ENCODE results near the gene PPP2R2C.

Gene PPP2R2C

DNA sequence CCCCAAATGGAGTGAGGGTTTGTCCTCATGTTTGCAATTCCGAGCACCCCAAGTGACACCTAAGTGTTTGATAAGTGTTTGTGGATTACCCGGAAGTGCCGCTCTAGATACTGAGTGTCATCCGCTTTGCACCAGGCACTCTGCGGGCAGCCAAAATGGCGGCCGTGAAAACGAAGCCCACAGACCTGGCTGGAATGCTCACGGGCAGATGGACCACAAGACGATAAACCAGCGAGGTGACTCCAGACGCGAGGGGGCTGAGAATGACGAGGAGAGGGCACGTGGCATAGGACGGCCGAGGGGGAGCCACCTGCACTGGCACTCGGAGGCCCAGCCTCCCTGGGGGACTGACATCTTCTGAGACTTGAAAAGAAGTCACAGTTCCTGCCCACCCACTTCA, 51.0 kb downstream of the PPP2R2C start:
- FAIRE-seq, result no peak

DNA sequence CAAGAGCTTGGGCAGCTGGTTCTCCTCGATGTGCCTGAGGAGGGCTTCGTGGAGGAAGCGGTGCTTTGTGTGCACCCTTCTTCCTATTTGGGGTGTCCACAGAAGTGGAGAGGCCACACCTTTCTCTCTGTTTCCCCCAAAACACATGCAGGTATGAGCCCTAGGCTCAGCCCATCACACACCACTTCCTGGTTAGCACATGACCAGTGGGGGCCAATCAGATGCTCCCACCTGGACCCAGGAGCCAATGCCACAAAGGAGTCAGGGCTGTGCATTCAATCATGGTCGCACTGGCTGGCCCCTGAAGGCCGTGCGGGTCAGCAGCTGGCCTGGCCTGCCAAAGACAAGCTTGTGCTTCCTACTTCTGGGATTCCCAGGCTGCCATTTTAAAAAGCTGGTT, 51.4 kb downstream of the PPP2R2C start:
- FAIRE-seq, result no peak

DNA sequence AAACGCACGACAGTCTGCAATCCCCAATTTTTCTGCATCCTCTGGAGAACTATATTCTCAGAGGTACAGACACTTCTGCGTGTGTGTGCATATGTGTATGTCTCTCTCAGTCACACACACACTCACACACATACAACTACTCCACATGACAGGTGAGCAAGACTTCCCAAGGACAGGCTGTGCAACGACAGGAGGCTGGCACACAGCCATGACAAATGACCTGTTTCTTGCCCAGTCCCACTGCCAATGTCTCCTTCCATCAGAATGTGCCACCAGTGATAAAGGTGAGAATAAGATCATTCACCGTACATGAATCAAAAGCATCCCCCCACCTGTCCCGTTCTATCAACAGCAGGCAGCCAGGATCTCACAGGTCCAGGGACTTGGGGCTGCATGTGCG, 52.4 kb downstream of the PPP2R2C start:
- FAIRE-seq, result no peak

DNA sequence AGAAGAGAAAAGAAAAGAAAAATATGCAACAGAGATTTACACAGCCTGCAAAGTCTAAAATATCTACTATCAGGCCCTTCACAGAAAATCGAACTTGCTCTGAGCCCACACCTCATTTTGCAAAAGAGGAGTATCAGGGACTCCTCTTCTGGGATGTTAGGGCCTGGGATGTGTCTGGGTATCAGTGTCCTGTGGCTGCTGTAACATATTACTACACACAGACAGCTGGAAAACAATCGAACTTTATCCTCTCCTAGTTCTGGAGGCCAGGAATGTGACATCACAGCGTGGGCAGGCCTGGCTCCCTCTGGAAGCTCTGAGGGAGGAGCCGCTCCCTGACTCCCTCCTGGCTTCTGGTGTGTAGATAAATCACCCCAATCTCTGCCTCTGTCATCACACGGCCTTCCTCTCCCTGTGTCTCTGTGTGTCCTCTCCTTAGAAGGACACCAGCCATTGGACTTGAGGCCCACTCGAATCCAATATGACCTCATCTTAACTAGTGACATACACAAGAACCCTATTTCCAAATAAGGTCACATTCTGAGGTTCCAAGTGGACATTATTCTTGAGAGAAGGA, 52.9 kb downstream of the PPP2R2C start:
- no peak for FAIRE-seq

DNA sequence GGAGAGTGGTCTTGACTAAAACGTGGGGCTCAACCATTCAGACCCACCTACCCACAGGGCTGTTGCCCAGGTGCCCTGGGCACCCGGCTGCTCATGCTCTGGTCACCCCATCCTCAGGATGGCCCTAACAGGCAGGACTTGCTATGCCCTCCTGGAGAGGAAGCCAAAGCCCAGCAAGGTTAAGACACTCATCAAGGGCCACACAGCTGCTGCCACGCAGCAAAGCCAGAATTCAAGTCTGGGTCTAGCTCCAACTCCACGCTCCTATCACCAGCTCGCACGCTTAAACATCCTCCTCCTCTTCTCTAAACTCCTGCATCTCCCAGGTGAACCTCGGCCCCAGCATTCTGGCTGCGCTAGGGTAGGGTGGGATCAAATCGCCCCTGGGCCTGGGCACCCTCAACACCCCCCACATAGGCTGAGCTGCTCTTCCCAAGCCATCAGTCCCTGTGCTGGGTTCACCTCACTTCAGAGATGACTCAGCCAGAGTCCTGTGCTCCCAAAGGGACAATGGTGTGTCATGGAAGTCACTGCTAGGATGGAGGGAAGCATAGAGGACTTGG, 54.1 kb downstream of the PPP2R2C start:
- FAIRE-seq, result no peak

DNA sequence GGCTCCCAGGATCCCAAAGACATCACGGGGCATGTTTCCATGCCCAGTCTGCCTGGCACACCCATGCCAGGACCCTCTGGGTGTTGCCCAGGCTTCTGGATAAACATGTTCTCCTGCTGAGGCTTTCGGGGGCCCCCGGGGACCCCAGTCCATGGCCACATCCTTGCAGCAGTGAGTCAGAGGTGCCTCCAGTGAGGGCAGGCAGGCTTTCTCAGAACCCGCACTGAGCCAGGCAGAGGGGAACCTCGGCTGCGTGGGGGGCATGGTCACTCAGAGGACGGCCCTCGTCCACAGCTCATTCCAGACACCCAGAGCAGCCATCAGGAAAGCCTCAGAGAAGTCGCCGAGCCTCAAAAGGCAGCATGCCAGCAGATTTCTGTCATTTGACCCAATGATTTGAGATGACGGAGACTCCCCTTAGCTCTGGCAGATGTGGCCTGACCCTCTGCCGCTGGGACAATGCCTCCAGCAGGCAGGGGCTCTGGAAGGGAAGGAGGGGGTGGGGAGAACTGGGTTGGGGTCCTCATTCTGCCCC, 54.8 kb downstream of the PPP2R2C start:
- FAIRE-seq, result no peak

DNA sequence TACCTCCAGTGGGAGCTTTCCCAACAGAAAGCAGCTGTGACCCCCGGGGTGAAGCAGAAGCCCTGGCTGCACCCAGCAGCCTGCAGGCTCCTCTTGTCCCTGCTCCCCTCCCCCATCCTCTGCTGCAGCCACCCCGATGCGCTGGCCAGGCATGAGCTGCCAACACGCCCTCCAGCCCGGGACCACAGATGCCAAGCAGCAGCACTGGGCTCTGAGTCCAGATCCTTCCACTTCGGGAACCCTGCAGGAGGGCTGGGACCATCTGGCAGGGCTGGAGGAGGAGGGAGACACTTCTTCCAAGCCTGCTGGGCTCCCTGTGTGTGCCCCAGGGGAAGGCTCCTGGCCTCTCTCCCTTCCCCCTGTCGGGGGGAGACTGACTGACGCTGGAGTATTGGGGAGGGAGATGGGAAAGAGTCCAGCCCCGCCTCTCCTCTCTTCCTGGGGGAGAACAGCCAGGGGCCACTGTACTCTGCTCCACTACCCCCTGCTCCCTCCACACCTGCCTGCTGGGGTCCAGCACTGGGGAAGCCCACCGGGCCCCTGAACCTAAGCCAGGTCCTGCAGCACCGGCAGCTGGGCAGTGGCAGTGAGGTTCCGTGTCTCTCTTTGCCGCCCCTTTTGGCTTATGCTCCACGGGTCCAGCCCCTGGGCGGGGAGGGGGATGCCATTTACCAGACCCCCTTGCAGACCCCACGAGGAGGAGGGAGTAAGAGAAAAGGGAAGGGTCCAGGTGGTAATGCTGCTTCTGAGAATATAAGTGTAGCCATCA, 55.7 kb downstream of the PPP2R2C start:
- FAIRE-seq, result no peak

DNA sequence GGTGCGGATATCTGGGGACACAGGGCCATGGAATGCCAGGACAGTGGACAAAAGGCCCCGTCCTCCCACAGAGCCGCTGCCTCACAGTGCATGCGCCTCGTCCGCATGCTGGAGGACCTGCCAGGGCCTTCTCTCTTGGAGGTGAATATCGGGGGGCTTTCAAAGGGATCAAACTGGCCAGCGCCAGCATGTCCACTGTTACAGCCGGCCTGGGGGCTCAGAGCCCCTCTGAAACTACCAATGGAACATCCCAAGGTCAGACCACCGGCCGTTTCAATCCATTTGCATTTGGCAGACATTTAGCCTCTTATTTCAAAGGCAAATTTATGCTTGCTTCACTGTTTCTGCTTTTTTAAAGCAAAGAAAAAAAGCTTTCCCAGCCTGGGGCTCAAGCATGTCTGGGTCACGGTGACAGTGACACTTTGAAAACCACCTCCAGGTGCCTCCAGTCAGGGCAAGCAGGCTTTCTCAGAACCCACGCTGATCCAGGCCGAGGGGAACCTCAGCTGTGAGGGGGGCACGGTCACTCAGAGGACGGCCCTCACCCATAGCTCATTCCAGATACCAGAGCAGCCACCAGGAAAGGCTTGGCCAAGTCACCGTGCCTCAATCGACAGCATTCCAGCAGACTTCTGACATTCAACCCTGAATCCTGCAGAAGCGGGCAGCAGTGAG, 57.2 kb downstream of the PPP2R2C start:
- FAIRE-seq, result no peak

DNA sequence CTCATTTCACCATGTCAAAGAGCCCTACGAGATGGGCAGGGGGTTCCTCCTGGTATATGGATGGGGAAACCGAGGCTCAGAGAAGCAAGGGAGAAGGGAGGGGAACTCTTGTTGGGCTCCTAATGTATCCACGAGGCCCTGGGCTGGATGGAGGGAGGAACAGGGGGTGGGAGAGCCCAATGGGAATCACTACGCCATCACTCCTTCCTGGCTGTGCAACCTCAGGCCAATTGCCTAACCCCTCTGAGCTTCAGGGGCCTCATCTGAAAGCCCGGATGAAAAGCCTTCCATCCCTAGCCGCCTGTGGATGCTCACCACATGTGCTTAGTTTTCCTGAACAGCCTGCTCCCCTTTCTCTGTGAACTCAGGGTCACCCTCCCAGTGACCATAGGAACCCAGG, 57.8 kb downstream of the PPP2R2C start:
- FAIRE-seq, result no peak

DNA sequence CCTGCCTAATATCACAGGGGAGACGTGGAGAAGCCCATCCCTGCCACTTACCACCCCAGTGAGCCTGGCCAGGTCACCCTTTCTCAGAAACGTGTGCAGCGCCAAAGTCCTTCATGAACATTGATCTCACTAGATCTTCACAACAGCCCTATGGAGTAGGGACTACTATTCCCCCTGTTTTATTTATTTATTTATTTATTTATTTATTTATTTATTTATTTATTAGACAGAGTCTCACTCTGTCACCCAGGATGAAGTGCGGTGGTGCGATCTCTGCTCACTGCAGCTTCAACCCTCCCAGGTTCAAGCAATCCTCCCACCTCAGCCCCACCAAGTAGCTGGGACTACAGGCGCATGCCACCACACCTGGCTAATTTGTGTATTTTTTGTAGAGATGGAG, 61.8 kb downstream of the PPP2R2C start:
- FAIRE-seq, result no peak

DNA sequence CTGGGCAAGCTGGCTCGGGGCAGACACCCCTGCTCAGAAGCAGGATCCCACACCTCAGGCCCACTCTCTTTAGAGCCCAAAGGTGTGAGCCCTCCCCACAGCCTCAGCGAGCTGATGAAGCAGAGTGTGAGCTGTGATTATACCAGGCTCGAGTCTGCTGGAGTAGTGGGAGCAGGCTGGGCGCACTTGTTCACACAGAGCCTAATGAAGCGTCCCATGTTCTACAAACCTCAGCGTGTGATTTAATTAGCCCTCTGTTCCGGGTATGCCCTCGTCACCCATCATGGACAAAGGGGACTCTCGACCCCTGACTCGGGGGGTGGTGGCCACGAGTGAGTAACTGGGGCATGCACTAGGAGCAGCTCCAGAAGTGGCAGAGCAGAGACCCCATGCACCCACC, 62.3 kb downstream of the PPP2R2C start:
- FAIRE-seq, result no peak

DNA sequence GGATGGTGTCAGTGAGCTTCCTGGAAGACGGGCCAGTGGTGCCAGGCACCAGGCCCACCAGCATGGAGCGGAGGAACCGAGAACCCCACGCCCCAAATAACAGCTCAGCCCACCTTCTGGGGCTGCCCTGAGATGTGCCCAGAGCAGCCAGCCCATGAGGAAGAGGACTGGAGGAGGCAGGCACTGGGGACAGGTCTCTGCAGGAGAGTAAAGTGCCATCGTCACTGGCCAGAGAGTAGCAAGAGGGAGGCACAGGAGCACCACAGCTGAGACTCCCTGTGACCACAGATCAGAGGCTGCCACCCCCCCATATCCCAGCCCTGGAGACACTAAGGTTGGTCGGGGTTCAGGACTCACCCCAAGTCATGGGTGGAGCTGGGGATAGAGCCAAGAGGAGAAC, 63.0 kb downstream of the PPP2R2C start:
- FAIRE-seq, result no peak

DNA sequence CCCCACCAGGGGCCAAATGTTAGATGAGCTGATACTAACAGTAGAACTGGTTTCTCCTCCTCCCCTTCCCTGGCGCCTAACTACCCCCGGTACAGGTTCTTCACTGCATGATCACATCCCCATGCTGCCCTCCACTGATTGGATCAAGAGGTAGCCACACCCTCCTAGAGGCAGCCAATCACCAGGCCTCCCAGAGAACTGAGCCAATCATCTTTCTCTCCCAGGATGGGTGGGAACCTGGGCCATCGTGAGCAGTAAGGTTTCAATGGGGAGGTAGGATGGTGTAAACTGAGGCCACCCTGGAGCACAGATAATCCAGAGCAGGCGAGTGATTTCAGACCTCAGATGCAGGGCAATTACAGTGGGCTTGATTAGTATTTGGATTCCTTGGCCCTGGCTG, 64.2 kb downstream of the PPP2R2C start:
- no peak for FAIRE-seq

DNA sequence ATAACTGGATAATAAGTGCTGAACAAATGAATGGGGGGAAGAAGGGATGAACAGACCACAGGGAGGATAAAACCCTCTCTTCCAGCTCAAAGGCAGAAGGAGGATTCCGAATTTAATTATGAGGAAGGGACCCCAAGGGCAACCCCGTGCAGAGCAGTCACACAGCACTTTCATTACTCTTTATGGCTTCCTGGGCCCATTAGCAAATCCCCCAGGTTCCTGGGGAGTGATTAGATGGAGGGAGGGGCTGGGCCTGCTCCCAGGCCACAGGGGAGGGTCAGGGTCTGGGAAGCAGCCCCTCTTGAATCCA, 67.1 kb downstream of the PPP2R2C start:
- FAIRE-seq, result no peak

DNA sequence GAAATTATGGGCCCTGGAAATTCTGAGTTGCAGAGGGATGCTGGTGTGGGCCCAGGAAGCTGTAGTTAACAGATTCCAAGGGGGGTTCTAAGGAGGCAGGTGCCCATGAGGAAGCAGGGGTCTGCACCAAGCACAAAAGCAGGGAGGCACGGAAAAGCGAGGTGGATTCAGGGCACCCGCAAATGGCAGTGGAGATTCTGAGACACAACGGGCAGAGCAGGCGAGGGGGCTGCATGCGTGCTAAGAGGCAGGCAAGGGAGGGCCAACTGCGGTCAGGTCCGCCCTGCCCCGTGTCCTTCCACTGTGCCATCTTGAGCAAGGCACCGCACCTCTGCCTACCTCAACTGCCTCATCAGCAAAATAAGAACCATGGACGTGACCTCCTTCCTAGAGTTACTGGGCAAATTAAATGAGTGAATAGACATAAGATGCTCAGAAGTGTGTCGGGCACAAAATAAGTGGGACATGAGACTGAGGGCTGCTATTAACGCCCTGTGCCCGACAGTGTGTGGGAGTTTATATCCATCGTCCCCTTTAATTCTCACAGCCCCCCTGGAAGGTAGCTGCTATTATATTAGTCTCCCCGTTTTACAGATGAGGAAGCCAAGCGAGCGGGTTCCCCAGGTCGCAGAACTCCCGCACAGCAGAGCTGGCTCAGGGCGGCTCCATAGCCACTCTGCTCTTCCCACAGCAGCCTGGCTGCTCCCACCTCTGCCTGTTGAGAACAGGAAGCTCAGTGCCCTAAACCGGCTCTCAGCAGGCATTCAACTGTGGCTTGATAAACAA, 67.6 kb downstream of the PPP2R2C start:
- no peak for FAIRE-seq

DNA sequence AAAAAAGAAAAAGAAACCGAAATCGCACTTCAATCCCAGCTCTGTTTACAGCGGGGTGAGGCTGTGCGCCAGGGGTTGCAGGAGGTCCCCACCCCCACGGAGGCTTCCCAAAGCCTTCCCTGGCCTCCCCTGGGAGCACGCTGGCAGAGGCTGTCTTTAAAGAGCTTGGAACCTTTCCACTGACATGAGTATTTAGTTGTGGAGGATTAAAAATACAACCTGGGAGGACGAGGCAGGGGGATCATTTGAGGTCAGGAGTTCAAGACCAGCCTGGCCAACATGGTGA, 69.1 kb downstream of the PPP2R2C start:
- no peak for FAIRE-seq

DNA sequence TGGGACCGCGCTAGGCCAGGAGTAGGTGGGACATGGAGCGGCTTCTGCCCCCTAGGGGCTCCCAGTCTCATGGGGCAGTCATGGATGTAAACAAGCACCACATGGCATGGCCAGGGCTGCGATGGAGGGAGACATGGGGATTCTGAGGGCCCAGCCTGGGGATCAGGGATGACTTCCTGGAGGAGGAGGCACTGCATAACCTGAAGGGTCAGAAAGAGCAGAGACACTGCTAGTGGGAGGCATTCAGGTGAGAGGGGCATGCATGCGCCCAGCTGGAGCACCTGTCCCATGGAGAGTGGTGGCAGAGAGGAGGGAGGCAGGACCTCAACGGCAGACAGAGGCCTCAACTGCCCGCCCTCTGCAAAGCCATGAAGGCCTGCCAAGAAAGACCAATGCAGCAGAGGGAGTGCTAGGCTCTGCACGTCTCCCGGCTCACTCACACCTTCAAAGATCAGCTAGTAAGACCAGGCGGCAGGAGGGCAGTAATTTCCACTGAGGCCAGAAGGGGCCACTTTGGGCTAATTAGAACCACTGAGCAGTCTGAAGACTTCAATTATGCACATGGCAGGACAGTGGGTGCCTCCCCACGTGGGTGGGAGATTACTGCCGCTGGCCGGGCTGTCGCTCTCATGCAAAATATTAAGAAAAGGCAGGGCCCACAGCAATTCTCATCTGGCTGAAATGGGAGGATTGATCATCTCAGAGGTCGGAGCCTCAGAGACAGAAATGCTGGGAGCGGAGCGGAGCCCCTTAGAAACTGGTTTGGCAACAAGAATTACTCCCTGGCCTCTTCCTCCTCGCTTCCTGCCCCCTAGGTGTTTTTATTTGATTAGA, 69.6 kb downstream of the PPP2R2C start:
- no peak for FAIRE-seq

DNA sequence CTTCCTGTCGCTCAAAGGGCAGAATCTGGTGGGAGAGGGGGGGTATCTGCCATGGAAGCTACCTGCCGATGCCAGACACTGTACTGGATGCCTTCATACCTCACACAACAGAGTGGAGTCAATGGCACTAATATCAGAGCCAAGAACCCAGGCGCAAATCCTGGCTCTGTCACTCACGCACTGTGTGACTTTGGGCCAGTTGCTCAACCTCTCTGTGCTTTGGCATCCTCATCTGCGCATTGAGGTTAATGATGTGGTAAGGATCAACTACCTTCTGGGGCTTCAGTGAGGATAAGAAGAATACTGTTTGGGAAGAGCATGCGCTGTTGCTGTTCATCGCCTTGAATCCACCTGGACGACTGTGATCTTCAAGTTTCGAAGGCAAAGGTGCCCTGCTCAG, 70.6 kb downstream of the PPP2R2C start:
- FAIRE-seq, result no peak

DNA sequence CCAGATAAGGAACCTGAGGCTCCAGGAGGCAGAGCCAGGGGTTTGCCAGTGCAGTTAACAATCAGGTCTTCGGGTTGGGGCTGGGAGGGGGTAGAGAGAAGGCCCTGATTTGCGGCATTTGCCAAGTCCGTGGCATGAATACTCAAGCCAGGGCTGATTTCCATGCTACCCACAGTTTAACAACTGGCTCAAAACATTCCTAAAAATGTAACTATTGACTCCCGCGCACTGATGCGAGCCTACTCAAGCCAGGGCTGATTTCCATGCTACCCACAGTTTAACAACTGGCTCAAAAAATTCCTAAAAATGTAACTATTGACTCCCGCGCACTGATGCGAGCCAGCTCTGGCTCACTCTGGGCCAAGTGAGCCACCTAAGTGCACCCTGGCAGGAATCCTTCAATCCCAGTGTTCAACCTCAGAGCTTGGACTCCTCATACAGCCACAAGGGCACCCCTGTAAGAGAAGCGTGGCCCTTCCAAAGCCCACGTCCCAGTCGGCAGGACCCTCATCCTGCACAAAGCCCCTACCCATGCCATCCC, 75.6 kb downstream of the PPP2R2C start:
- no peak for FAIRE-seq

DNA sequence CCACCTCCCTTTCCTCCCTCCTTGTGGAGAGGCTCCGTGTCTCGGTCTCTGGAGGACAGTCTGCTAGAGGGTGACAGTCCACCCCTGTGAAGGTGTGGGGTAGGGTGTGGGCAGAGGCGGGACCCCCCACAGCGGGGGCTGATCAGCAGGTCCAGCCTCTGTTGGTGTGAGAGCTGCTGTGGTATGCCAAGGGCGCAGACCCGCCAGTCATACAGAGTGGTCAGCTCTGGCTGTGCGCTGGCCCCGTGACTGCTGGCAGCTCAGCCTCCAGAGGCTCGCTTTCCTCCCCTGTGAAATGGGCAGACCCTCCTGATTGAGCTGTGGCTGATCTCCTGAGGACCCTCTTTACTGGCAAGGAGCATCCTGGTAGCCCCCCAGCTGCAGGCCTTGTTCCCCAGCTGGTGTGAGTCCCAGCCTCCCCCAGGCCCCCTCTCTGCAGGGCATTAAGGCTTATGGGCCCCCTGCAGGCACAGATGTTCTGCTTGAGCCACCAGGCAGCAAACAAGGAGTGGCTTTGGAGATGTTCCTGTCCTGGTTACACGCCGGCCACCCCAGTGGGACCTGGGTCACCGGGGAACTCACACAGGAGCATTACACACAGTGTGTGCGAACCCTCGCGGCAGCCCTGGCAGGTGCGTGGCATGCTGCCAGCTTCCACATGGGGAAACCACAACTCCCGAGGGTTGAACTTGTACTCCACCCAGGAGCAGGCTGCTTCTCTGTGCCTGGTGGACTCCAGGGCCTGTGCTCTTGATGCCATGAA, 76.8 kb downstream of the PPP2R2C start:
- FAIRE-seq, result no peak

DNA sequence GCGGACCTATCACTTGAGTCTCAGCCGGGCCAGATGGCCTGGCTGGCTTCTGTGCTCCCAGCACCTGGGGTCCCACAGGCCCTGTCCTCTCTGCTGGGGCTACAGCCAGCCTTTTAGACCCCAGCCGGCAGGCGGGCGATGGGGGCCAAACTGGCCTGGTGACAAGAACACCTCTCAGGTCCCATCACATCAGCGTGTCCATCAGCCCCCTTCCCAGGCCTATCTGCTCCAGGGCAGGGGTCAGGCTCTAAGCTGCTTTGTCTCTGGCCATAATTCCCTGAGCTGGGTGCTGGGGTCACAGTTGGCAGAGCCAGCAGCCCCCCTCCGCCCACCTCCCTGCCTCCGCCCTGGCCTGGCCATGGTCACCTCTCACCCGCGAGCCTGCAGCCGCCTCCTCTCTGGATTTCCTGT, 77.7 kb downstream of the PPP2R2C start:
- no peak for FAIRE-seq

Data from TTC549 (cell line).